ENCODE data around the gene SLC35F3. TPM values are rescaled to one million over a fixed set of nuclear protein-coding genes. Genes with fewer than 3 reads are reported as not detected.

The SLC35F3 gene
- polyA plus RNA-seq, 1 donor (not counting 4 experiments of a cell fraction or from before 2014, with no cell fraction given): 13.8 TPM

GRCh38 chr1:234307726-234308125, 403.2 kb downstream of the SLC35F3 start:
- no peak for DNase-seq (ENCODE audit: low read depth, low spot score)
- no peak overlapping the region for H3K4me2 ChIP-seq (ENCODE audit: control insufficient read depth, extremely low read depth, insufficient read depth, low read depth, low read length)
- TF ChIP-seq CTCF (optimal IDR thresholded peaks at IDR 0.05 in 1 of 3, IDR thresholded peaks at IDR 0.05 in 1 of 3, conservative IDR thresholded peaks at IDR 0.05 in 1 of 3; ENCODE audit: extremely low read depth in 1 of 3, insufficient read depth in 2 of 3, low read length in 3 of 3) (no peak), EZH2 (IDR thresholded peaks at IDR 0.05; ENCODE audit: low read length) (no peak)
- no peaks in the 10 kb centered on the region for H3K79me2 ChIP-seq (ENCODE audit: control insufficient read depth, insufficient read depth, low read length)
- dilution Hi-C loops (cut with MboI; ENCODE audit: extremely low pct_ligation_motif_present, low sequenced_read_pairs): no loop called here
- H2AFZ ChIP-seq (ENCODE audit: control insufficient read depth, low read length): no peak overlapping the region
- no peaks in the 10 kb centered on the region for H3K9me1 ChIP-seq (ENCODE audit: control insufficient read depth, extremely low read depth, insufficient read depth, low read length)
- H3K9ac ChIP-seq (ENCODE audit: control insufficient read depth, extremely low read depth, insufficient read depth, low read length): no peak overlapping the region
- H3K4me3 ChIP-seq (ENCODE audit: control insufficient read depth in 2 of 3, extremely low read depth in 1 of 3, insufficient read depth in 2 of 3, low read depth in 1 of 3, low read length in 3 of 3): no peak overlapping the region
- no peaks in the 10 kb centered on the region for H3K27me3 ChIP-seq (ENCODE audit: control insufficient read depth, extremely low read depth, insufficient read depth, low read length)
- no peaks in the 10 kb centered on the region for H3K9me3 ChIP-seq (ENCODE audit: control insufficient read depth, low read depth, low read length)
- H3K36me3 ChIP-seq (ENCODE audit: control insufficient read depth in 2 of 2, extremely low read depth in 1 of 2, insufficient read depth in 2 of 2, low read length in 2 of 2): peaks cover 0 to 1% of the 10 kb centered on the region in 2 experiments
- no peak overlapping the region for H3K27ac ChIP-seq (ENCODE audit: control insufficient read depth, insufficient read depth, low read length)
- H4K20me1 ChIP-seq (ENCODE audit: control insufficient read depth, extremely low read depth, insufficient read depth, low read length): no peaks in the 10 kb centered on the region
- FAIRE-seq: no peak
- peaks cover 31% of the 10 kb centered on the region for H3K4me1 ChIP-seq (ENCODE audit: control insufficient read depth, extremely low read depth, insufficient read depth, low read length)

DNA sequence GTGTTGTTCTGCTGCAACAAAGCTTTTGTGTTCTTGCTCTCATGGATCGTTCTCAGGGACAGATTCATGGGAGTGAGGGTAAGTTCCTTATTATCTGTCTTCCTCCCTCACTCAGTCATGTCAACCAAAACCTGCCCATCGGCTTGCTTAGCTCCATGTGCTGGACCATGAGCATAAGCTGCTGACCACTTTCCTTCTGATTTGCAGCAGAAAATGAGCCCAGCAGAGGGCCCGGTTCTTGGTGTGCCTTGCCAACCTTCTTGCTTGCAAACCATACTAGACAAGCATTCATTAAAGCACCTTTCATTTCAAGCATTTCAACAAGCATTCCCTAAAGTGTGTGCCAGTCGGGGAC, 404.7 kb downstream of the SLC35F3 start:
- FAIRE-seq: no peak
- no peak for DNase-seq (ENCODE audit: low read depth, low spot score)
- Histone ChIP-seq H3K9me3 (ENCODE audit: control insufficient read depth, low read depth, low read length) (no peaks in the 10 kb centered on the region), H3K4me3 (ENCODE audit: control insufficient read depth in 2 of 3, extremely low read depth in 1 of 3, insufficient read depth in 2 of 3, low read depth in 1 of 3, low read length in 3 of 3) (no peak overlapping the region), H2AFZ (ENCODE audit: control insufficient read depth, low read length) (peak overlapping the region; percentile 45), H3K27ac (ENCODE audit: control insufficient read depth, insufficient read depth, low read length) (no peak overlapping the region), H3K27me3 (ENCODE audit: control insufficient read depth, extremely low read depth, insufficient read depth, low read length) (no peaks in the 10 kb centered on the region), H3K4me1 (ENCODE audit: control insufficient read depth, extremely low read depth, insufficient read depth, low read length) (peaks cover 31% of the 10 kb centered on the region), H3K9me1 (ENCODE audit: control insufficient read depth, extremely low read depth, insufficient read depth, low read length) (no peaks in the 10 kb centered on the region), H3K9ac (ENCODE audit: control insufficient read depth, extremely low read depth, insufficient read depth, low read length) (peak overlapping the region; percentile 22), H3K79me2 (ENCODE audit: control insufficient read depth, insufficient read depth, low read length) (no peaks in the 10 kb centered on the region), H3K4me2 (ENCODE audit: control insufficient read depth, extremely low read depth, insufficient read depth, low read depth, low read length) (peak overlapping the region; percentile 55), H4K20me1 (ENCODE audit: control insufficient read depth, extremely low read depth, insufficient read depth, low read length) (no peaks in the 10 kb centered on the region), H3K36me3 (ENCODE audit: control insufficient read depth in 2 of 2, extremely low read depth in 1 of 2, insufficient read depth in 2 of 2, low read length in 2 of 2) (peaks cover 0 to 1% of the 10 kb centered on the region in 2 experiments)
- TF ChIP-seq EZH2 (IDR thresholded peaks at IDR 0.05; ENCODE audit: low read length) (no peak), CTCF (optimal IDR thresholded peaks at IDR 0.05 in 1 of 3, IDR thresholded peaks at IDR 0.05 in 1 of 3, conservative IDR thresholded peaks at IDR 0.05 in 1 of 3; ENCODE audit: extremely low read depth in 1 of 3, insufficient read depth in 2 of 3, low read length in 3 of 3) (no peak)
- dilution Hi-C loops (cut with MboI; ENCODE audit: extremely low pct_ligation_motif_present, low sequenced_read_pairs): no loop called here
